A673 (cell line): ENCODE data around the gene CIDEC. TPM values are rescaled to one million over a fixed set of nuclear protein-coding genes. Genes with fewer than 3 reads are reported as not detected.

Experiments used
- BruUV-seq: library from RNA; stranded (reverse); fragments of 400-500 nt; replicated peaks from 2 replicates; lab custom pipeline; 2021; lab: Mats Ljungman, UMichigan
- CTCF ChIA-PET: fragments of 300-600 bp; sonication (Branson Sonifier 250); formaldehyde crosslinking; loops from one replicate; lab custom pipeline; 2022; ENCODE audit warnings: antibody characterized with exemption; lab: Charles Lee
- POLR2A ChIA-PET: fragments of 300-600 bp; sonication (Branson Sonifier 250); formaldehyde crosslinking; loops from one replicate; lab custom pipeline; 2022; ENCODE audit warnings: antibody characterized with exemption; ENCODE audit not compliant: low non-redundant PET; lab: Charles Lee
- DNase-seq: peaks from one replicate; pipeline ENCODE4 v3.0.0-alpha.2; 2015; ENCODE audit warnings: low spot score
- H3K27ac ChIP-seq: fragments of 200-600 bp; sonication (generic); 2 replicates; pipeline ENCODE4 v1.5.1; 2016; ENCODE audit warnings: mixed run types, low read depth, mild to moderate bottlenecking, mixed read lengths, antibody characterized with exemption, low read length; ENCODE audit not compliant: poor library complexity, severe bottlenecking
- H3K27me3 ChIP-seq: fragments of 200-600 bp; sonication (generic); replicated peaks from 2 replicates; pipeline ENCODE4 v1.6.1; 2017; ENCODE audit warnings: mixed run types, low read depth, mild to moderate bottlenecking, mixed read lengths, antibody characterized with exemption, low read length; ENCODE audit not compliant: insufficient read depth, poor library complexity
- H3K36me3 ChIP-seq: fragments of 200-600 bp; sonication (generic); 2 replicates; pipeline ENCODE4 v1.6.1; 2016; ENCODE audit warnings: mixed run types, mild to moderate bottlenecking, mixed read lengths, antibody characterized with exemption, low read length; ENCODE audit not compliant: insufficient read depth, poor library complexity, severe bottlenecking
- H3K4me1 ChIP-seq: fragments of 200-600 bp; sonication (generic); 2 replicates; pipeline ENCODE4 v1.6.1; 2017; ENCODE audit warnings: mixed run types, mild to moderate bottlenecking, mixed read lengths, antibody characterized with exemption, low read length; ENCODE audit not compliant: insufficient read depth, poor library complexity, severe bottlenecking
- H3K4me3 ChIP-seq: fragments of 200-600 bp; sonication (generic); 2 replicates; pipeline ENCODE4 v1.5.1; 2016; ENCODE audit warnings: low read depth, mixed run types, mild to moderate bottlenecking, mixed read lengths, low read length; ENCODE audit not compliant: poor library complexity, severe bottlenecking
- H3K9me3 ChIP-seq: fragments of 200-600 bp; sonication (generic); 2 replicates; pipeline ENCODE4 v1.6.1; 2016; ENCODE audit warnings: mixed run types, low read depth, mild to moderate bottlenecking, mixed read lengths, antibody characterized with exemption, low read length; ENCODE audit not compliant: poor library complexity, severe bottlenecking
- CTCF ChIP-seq: fragments of 300-800, 200-600 bp; sonication (generic); conservative IDR thresholded peaks from 2 replicates; pipeline ENCODE4 v1.5.1; 2017; ENCODE audit warnings: low read depth, mild to moderate bottlenecking, antibody characterized with exemption, low read length, moderate library complexity, mixed read lengths
- EZH2 ChIP-seq: fragments of 200-600 bp; sonication (generic); IDR thresholded peaks from 2 replicates; pipeline ENCODE4 v1.6.1; 2017; ENCODE audit warnings: borderline replicate concordance, low read depth, mild to moderate bottlenecking, mixed read lengths, antibody characterized with exemption, low read length; ENCODE audit not compliant: poor library complexity, severe bottlenecking
- intact Hi-C: fragments of 100-400 bp; cut with micrococcal nuclease; formaldehyde crosslinking; loops from one replicate; pipeline ENCODE4 v1.10.0; 2022; ENCODE audit not compliant: unreplicated experiment
- total RNA-seq: library from RNA; stranded (reverse); gene quantifications from 2 replicates; pipeline ENCODE4 v1.2.3, GENCODE V29; 2021

Gene CIDEC
- total RNA-seq, 1 experiment from 2014 or later, result not detected

- Histone ChIP-seq H3K4me3 (no peak overlapping the region), H3K36me3 (no peaks in the 10 kb centered on the region), H3K9me3 (no peaks in the 10 kb centered on the region), H3K27me3 (no peaks in the 10 kb centered on the region), H3K27ac (no peak overlapping the region), H3K4me1 (no peaks in the 10 kb centered on the region)
- intact Hi-C loops, result no loop called here
- ChIA-PET CTCF (no interaction called here), POLR2A (no interaction called here)
- no peak for DNase-seq
- BruUV-seq, result no TSS peak
- TF ChIP-seq EZH2 (no peak), CTCF (no peak)
Observed at GRCh38 chr3:9828801-9829755, 51.0 kb downstream of the CIDEC start.

- Histone ChIP-seq H3K9me3 (no peaks in the 10 kb centered on the region), H3K36me3 (no peaks in the 10 kb centered on the region), H3K27ac (no peak overlapping the region), H3K4me1 (no peaks in the 10 kb centered on the region), H3K4me3 (no peak overlapping the region), H3K27me3 (no peaks in the 10 kb centered on the region)
- TF ChIP-seq CTCF (peak; percentile 56), EZH2 (no peak)
- intact Hi-C loops, result no loop called here
- peak; percentile 65 for DNase-seq
- POLR2A ChIA-PET, result interaction anchor here (0.6 kb wide), 1 partner anchor 9 kb away, joined by 4 read pairs; no protein-coding TSS in a partner anchor
- BruUV-seq, result no TSS peak
- CTCF ChIA-PET, result interaction anchor here (0.7 to 0.9 kb wide), 2 partner anchors 19 to 917 kb away, joined by 7 read pairs; no protein-coding TSS in a partner anchor
Observed at GRCh38 chr3:9826815-9827573, 53.1 kb downstream of the CIDEC start.

GRCh38 chr3:9825451-9826040, 54.5 kb downstream of the CIDEC start:
- Histone ChIP-seq H3K27ac (no peak overlapping the region), H3K36me3 (no peaks in the 10 kb centered on the region), H3K4me1 (no peaks in the 10 kb centered on the region), H3K9me3 (no peaks in the 10 kb centered on the region), H3K4me3 (no peak overlapping the region), H3K27me3 (no peaks in the 10 kb centered on the region)
- BruUV-seq, result no TSS peak
- POLR2A ChIA-PET, result no interaction called here
- no peak for TF ChIP-seq EZH2
- TF ChIP-seq CTCF, result no peak
- DNase-seq, result no peak
- CTCF ChIA-PET, result no interaction called here
- intact Hi-C loops, result no loop called here
